Stromal cell of bone marrow (primary cell): Measurements from ENCODE around the gene POLDIP2.

Source experiments
- DNase-seq: peaks from one replicate; pipeline ENCODE4 v3.0.0-alpha.2; 2012; ENCODE audit warnings: low read depth

POLDIP2 gene

DNA sequence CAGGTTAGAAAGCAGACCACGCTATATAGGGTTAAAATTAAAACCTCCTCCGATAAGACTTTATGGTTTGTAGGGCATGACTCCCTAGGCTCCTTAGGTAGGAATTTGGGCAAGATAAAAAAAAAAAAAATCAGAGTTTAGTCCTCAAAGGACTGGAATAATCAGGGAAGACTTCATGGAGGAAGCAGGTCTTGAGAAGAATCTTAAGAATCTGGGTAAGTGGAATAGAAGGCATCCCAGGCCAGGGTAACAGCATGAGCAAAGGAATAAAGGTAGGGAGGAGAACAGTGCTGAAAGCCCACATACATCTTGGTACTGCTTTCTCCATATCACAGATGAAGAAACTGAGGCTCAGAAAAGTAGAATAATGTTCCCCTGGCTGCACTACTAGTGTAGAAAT lies 33.2 kb upstream of the POLDIP2 start:
- no peak for DNase-seq

DNA sequence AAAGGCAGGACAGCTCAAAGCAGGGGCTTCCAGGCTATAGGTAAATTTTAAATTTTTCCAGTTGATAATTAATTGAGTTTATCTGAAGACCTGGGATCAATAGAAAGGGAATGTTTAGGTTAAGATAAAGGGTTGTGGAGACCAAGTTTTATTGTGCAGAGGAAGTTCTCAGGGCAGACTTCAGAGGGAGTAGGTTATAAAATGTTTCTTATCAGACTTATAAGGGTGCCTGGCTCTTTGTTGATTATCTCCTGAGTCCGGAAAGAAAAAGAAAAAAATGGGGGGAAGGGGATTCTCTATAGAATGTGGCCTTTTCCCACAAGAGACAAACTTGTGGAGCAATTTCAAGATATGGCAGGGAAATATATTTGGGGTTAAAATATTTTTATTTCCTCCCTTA lies 32.8 kb upstream of the POLDIP2 start:
- no peak for DNase-seq

DNA sequence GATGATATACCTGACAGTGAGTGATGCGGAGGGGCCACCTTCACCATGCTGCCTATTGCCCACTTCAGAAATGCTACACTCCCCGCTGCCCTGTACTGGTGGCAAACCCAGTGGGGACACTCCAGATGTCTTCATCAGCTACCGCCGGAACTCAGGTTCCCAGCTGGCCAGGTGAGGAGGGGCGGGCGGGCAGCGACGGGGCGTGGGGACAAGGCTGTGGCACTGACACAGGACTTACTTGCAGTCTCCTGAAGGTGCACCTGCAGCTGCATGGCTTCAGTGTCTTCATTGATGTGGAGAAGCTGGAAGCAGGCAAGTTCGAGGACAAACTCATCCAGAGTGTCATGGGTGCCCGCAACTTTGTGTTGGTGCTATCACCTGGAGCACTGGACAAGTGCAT lies 30.8 kb upstream of the POLDIP2 start:
- DNase-seq, result no peak

DNA sequence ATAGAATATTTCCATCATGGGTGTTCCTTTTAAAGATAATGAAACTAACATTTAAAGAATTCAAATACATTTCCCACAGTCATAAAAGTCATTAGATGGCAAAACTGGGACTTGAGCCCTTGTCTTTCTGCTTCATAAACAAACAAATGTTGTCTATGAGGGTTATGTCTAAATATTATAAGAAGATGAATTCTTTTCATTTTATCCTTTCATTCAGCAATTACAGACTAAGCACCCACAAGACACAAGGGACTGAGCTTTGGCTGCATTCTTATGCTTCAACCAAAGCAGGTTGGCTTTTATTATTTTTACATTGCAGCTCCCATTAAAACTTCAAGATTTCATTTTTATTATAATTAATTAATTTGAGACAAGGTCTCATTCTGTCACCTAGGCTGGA lies 29.1 kb upstream of the POLDIP2 start:
- DNase-seq, result no peak

DNA sequence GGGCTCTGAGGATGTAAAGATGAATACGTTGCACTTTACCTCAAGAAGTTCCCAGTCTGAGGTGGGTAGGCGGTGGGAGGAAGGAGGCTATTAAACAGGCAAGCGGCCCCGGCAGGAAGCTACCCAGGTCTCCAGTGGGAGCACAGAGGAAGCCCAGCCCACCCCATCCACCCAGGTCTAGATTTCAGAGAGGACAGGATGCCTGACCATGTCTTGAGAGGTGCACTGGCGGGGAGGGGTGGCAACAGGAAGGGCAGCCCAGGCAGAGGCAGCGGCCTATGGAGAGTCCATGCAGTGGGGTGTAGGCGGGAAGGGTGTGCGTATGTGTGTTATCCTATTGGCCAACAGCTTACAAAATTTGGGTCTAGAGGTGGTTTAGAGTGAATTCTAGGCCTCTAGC lies 28.1 kb upstream of the POLDIP2 start:
- DNase-seq, result no peak

DNA sequence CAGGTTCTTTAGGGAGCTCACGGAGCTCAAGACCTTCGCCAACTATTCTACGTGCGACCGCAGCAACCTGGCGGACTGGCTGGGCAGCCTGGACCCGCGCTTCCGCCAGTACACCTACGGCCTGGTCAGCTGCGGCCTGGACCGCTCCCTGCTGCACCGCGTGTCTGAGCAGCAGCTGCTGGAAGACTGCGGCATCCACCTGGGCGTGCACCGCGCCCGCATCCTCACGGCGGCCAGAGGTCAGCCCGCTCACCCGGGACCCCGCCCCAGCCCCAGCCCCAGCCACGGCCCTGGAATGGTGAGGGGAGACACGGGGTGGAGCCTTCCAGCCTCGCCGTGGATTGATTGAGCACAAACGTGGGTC lies 27.7 kb upstream of the POLDIP2 start:
- DNase-seq, result no peak

DNA sequence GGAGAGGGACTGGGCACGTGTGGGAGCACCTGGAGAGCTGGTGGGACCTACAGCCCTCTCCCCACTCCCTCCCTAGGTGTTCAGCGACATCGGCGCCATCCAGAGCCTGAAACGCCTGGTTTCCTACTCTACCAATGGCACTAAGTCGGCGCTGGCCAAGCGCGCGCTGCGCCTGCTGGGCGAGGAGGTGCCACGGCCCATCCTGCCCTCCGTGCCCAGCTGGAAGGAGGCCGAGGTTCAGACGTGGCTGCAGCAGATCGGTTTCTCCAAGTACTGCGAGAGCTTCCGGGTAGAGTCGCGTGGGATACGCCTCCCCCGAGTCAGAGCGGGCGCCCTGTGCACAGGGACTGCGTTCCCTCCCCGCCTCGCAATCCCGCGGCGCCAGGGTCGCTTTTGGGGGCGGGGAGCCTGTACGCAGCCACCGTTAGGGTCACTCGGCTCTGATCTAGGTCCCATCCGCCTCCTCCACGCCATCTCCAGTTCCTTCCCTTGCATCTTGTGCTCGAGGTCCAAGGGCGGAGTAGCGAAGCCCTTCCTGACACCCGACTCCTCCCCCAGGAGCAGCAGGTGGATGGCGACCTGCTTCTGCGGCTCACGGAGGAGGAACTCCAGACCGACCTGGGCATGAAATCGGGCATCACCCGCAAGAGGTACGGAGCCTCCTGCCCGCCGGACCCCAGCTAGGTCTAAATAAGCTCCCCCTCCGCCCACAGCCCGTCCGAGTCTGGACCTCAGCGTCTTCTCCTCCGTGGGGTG lies 27.1 kb upstream of the POLDIP2 start:
- DNase-seq, result no peak

DNA sequence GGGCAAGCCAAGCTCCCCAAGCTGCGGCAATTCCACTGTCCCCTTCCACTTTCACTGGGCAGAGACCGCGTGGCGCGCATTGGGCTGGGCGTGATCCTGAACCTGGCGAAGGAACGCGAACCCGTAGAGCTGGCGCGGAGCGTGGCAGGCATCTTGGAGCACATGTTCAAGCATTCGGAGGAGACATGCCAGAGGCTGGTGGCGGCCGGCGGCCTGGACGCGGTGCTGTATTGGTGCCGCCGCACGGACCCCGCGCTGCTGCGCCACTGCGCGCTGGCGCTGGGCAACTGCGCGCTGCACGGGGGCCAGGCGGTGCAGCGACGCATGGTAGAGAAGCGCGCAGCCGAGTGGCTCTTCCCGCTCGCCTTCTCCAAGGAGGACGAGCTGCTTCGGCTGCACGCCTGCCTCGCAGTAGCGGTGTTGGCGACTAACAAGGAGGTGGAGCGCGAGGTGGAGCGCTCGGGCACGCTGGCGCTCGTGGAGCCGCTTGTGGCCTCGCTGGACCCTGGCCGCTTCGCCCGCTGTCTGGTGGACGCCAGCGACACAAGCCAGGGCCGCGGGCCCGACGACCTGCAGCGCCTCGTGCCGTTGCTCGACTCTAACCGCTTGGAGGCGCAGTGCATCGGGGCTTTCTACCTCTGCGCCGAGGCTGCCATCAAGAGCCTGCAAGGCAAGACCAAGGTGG lies 24.0 kb upstream of the POLDIP2 start:
- DNase-seq, result no peak

DNA sequence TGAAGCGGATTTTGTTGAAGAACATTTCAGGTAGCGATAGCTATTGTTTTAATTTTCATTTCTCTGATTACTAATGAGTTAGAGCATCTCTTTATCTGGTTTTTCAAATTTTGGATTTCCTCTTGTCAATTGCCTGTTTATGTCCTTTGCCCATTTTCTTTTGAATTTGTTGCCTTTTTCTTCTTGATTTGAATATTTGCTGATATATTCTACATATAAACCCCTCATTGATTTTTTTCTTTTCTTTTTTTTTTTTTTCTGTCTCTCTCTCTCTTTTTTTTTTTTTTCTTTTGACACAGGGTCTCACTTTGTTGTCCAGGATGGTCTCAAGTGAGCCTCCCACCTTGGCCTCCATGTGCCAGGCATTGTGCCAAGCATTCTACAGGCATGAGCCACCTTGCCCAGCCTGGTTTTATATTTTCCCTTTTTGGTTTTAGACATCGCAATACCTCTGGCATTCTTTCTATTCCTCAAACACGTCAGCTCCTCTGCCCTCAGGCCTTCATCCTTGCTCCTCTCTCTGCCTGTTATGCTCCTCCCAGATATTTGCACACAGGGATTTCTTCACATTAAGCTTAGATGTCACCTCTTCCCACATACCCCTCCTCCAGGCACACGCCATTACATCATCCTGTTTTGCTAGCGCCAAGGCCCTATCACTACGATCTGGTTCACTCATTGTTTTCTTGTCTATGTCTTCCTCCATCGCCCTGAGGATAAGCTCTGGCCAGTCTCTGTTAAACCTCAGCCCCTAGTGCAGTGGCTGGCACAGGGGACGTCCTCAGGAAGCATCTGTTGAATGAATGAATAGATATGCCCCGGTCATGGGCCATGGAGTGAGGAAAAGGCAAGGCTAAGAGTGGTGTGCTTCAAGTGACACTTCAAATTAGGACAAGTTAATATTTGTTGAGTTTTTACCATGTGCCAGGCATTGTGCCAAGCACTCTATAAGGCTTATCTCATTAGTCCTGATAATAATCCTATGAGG lies 22.8 kb upstream of the POLDIP2 start:
- DNase-seq, result no peak

DNA sequence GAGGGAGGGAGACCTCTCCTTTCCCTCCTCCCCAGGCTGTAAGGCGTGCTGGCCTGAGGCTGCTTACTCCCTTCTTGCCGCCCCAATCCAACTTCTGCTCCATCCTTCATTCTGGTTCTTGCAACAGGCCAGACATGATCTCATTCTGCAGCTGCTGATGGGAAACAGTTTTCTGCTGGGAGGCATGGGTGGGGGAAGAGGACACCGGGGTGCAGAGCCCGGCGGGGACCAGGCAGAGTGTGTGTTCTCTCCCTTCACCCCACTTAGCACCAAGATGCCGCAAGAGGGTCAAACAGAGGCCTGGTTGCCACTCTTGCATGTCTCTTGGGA lies 15.6 kb upstream of the POLDIP2 start:
- DNase-seq, result no peak

DNA sequence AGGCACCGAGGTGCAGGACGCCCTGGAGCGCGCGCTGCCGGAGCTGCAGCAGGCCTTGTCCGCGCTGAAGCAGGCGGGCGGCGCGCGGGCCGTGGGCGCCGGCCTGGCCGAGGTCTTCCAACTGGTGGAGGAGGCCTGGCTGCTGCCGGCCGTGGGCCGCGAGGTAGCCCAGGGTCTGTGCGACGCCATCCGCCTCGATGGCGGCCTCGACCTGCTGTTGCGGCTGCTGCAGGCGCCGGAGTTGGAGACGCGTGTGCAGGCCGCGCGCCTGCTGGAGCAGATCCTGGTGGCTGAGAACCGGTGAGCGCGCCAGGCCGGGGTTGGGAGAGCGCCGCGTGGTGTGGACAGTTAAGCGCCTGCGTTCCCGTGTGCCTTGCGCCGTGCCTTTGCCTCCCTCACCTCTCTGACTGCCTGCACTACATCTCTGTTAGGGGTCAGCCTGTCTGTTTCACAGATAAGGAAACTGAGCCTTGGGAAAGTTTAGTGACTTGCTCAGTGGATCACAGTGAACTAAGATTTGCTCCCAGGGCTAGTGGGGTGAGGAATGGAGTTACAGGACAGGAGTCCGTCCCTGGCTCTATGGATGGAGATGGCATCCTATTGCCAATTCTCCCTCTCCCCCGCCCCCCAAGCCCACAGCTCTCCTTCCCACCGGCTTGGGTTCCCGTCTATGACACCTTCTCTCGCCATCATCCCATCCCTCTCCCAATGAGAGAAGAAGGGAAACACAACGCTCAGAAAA lies 15.0 kb upstream of the POLDIP2 start:
- DNase-seq, result no peak

DNA sequence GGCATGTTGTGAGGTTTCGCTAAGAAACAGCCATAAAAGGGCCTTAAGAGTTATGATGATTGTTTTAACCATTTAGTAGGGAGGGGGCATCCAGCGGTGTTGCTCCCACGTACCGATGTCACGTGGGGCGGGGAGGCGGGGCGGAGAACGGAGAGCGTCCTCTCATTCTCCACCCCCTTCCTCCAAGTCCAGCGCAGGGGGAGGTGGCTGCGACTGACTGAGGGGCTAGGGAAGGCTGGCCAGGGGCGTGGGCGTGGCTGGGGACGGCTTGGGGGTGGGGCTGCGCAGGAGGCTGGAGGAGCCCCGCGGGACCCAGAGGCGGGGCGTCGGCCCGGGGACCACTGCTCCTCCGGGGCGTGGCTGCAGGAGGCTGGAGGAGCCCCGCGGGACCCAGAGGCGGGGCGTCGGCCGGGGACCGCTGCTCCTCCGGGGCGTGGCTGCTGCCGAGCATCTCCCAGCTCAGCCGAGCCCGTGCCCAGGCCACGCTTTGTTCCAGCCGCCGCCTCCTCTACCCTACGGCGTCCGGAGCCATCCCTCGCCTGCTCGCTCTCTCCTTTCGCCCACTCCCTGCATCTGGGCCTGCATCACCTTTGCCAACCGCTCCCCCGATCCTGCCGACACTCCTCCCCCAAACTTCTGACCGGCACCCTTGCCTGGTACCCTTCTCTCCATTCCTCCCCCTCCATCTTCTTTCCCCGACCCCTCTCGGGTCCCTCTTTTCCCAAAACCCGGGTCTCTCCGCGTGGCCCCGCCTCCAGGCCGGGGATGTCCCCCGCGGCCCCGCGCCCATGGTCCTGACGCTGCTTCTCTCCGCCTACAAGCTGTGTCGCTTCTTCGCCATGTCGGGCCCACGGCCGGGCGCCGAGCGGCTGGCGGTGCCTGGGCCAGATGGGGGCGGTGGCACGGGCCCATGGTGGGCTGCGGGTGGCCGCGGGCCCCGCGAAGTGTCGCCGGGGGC lies 14.2 kb upstream of the POLDIP2 start, which contains the start of gene SARM1:
TSS of gene SARM1 (plus strand) at position 450 of the 958 bp plus-strand sequence. CDS start at position 789, 339 bp downstream.
- DNase-seq, result peak; percentile 44

DNA sequence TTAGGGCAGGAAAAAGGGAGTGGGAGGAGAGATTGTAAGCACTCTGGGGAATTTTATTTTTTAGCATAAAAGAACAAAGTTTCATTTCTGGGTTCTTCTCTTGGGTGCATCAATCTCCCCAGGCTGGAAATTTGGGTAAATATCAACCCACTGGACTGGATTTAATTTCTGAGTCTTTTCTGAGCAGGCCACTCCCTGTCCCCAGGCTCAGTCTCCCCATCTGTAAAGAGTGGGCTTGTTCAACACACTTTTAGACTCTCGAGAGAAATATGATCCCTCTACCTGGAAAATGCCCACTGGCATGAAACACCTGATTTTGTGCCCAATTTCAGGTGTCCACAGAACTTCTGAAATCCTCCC lies 13.4 kb upstream of the POLDIP2 start:
- DNase-seq, result no peak

DNA sequence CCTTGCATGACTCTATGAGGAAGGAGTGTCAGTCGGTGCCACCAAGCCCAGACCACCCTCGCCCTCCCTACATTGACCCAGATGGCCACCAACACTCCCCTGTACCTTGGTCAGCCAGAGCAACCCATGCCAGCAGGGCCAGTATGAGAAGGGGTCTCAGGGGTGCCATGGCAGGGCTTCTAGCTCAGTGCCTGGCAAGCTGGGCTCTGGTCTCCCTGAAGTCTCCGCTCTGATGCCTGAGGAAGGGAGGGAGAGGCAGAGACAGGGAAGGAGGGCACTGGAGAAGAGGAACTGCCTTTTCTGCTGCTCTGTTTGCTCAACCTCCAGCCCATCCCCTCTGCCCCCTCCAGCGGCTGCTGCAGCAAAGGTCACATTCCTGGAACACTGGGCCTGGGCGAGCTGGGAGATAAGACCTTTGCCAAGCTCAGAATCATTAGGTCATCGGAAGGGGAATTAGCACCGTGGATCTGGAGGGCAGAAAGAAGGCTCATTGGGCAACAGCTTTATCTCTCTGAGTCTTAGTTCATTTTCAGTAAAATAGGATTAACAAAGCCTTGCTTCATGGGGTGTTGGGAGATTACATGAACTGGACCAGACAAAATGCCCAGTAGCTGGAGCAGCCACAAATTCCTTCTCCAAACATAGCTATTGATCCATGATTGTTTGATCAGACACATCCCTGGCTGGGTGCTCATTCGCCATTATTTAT lies 12.9 kb upstream of the POLDIP2 start, which contains the start of gene VTN:
TSS of gene VTN (minus strand) at position 273 of the 709 bp plus-strand sequence. CDS start at position 169, 104 bp downstream.
- no peak for DNase-seq

DNA sequence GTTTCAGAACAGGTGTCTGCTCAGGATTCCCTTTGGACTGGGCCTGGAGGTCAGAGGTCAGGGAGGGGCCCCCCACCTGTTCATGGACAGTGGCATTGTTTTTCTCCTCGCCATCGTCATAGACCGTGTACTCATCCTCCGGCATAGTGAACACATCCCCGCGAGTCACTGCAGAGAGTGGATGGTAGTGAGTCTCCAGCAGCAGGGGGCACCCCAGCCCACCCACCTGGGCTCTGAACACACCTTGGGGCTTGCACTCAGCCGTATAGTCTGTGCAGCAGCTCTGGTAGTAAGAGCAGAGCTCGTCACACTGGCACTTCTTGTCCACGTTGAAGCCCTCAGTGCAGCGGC lies 12.3 kb upstream of the POLDIP2 start:
- DNase-seq, result no peak

DNA sequence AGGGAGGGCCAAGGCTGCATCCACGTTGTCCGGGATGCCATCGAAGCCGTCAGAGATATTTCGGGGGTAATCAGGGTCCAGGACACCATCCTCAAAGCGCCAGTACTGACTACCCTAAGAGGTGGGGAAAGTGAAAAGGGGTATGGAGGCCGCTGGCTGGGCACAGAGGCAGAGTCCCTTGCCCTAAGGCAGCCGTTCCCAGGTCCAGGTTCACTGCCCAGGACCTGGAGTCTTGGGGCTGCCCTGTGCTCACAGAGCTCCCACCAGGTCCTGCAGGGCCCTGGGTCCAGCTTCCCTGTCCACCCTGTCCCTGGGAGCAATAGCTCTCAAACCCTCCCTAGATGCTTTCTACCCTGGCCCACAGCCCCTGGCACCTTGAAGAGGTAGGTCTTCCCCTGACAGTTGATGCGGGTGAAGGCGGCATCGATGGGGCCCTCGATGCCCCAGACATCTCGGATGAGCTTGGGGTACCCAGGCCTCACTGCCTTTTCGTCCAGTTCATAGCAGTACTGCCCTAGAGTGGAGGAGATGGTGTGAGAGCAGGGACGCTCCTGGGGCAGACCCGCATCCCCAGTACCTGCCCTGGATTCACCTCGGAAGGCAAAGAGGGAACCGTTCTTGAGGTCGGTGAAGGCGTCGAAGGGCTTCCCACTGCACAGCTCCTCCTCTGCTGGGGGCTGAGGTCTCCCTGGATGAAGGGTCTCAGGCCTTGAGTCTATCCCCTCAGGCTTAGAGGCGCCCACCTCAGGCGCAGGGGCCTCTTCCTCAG lies 11.8 kb upstream of the POLDIP2 start:
- DNase-seq, result no peak

DNA sequence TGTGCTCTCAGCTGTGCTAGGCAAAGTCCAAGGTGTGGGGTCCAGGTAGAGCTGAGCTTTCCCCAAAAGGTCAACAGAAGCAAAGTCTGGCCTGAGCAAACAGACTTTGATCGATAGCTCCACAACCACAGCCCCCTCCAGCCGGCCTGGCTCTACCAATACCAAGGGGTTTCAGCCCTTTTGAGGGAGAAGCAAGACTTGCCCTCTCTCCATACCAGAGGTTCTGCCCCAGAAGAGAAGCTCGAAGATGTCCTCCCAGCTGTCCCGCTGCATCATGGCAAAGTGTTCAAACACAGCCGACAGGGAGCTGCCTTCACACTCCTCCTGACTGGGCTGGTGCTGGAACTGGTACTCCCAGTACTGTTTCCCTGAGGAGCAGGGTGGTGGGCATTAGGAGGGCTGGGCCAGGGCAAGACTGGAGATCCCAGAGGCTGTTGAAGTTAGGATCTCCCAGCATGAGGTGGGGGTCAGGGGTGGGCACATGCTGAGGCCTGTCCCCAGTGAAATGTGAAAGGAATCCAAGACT lies 11.0 kb upstream of the POLDIP2 start:
- DNase-seq, result no peak

DNA sequence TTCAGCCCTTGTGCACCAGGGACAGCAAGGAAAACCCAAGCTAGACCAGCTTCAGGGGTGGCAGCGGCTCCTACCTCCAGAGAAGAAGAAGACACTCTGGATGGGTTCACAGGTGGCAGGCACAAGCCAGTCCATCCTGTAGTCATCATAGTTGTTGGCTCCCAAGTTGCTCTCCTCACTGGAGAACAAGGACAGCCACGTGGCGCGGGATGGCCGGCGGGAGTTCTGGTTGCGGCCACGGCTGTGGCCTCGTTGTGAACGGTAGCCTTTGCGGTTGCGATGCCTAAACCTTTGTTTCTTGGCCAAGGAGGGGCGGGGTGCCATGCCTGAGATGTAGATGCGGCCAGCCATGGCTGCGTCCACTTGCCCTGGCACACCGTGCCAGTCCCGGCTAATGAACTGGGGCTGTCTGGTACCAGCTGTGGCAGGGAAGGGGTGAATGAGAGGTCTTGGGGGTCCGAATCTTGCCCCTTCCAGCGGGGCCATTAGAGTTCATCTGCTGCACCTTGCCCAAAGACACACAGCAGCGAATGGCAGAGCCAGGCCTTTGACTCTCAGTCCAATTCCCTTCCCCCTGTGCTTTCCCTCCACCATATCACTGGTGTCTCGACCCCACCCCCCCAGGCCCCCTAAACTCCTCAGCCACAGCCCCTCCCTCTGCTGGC lies 10.4 kb upstream of the POLDIP2 start:
- DNase-seq, result no peak

DNA sequence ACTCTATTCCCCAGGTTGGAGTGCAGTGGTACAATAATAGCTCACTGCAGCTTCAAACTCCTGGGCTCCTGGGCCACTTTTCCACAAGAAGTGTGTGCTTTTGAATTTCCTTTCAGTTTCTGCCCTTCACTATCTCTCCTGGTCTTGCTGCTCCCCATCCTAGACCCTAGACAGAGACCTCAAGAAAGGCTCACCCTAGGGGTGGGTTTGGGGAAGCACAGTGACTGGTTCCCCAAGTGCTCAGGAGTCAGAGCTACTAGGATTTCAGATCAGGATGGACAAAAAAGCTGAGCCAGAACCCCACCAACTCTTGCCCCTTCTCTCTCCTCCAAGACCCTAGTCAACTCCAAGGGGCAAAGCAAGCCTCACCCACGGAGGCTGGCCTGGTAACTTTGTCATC lies 9.3 kb upstream of the POLDIP2 start:
- no peak for DNase-seq
